HepG2 (cell line): Measurements from ENCODE around the gene SDC3. TPM values are rescaled to one million over a fixed set of nuclear protein-coding genes. Genes with fewer than 3 reads are reported as not detected.

Experiments
- ATAC-seq: fragments of 200-7000 bp; cut with Tn5 transposase; 3 replicates; pipeline ENCODE4 v1.9.1; 2020; ENCODE audit warnings: mild to moderate bottlenecking, moderate library complexity
- BruUV-seq: library from RNA; stranded (reverse); fragments of 400-500 nt; replicated peaks from 2 replicates; lab custom pipeline; 2021; lab: Mats Ljungman, UMichigan
- CTCF ChIA-PET: fragments of 300-600 bp; formaldehyde crosslinking; extraction: SDS; loops from one replicate; lab custom pipeline; 2021; ENCODE audit warnings: low total read pairs, inconsistent platforms, low intra/inter-chr PET ratio; lab: Yijun Ruan, JAX
- POLR2A ChIA-PET: fragments of 350-600 bp; sonication (Branson Sonifier 250); formaldehyde crosslinking; loops from one replicate; lab custom pipeline; 2020; ENCODE audit warnings: antibody characterized with exemption, inconsistent platforms; lab: Yijun Ruan, JAX
- DNase-seq: peaks from one replicate; pipeline ENCODE4 v3.0.0-alpha.2; 2015; ENCODE audit warnings: low spot score
- FAIRE-seq: peaks from 3 replicates; lab custom pipeline; 2011; peaks lifted over from hg19 to GRCh38; lab: Jason Lieb, UNC
- H2AFZ ChIP-seq: one replicate; pipeline ENCODE4 v1.6.1; 2011; ENCODE audit warnings: low read length, inconsistent platforms
- H3K27ac ChIP-seq: fragments of 300-600 bp; 3 replicates; pipeline ENCODE4 v1.8.0; 2011; ENCODE audit warnings: mixed run types, mild to moderate bottlenecking, mixed read lengths, low read length, inconsistent platforms; ENCODE audit not compliant: insufficient read depth; ENCODE audit errors: extremely low read length
- H3K27me3 ChIP-seq, 2 experiments: fragments of 200-600 bp in 1 of 2; 2 replicates in 1 of 2; 3 replicates in 1 of 2; pipeline versions ENCODE4 v1.6.0 to v1.8.0; 2011; ENCODE audit warnings: low read length in 2 of 2, mild to moderate bottlenecking in 2 of 2, moderate library complexity in 2 of 2, inconsistent platforms in 1 of 2; ENCODE audit not compliant: insufficient read depth in 2 of 2, control insufficient read depth in 1 of 2
- H3K36me3 ChIP-seq, 2 experiments: fragments of 200-600 bp in 1 of 2; replicated peaks in 1 of 2; 2 replicates in 1 of 2; 3 replicates in 1 of 2; pipeline versions ENCODE4 v1.5.1 to v1.8.0; 2011; ENCODE audit warnings: low read length in 2 of 2, inconsistent platforms in 1 of 2; ENCODE audit not compliant: insufficient read depth in 2 of 2, control insufficient read depth in 1 of 2
- H3K4me1 ChIP-seq: 2 replicates; pipeline ENCODE4 v1.5.1; 2012; ENCODE audit warnings: low read length, inconsistent platforms; ENCODE audit not compliant: insufficient read depth
- H3K4me2 ChIP-seq: 2 replicates; pipeline ENCODE4 v1.6.0; 2011; ENCODE audit warnings: low read depth, low read length, inconsistent platforms
- H3K4me3 ChIP-seq, 3 experiments: fragments of 200-600 bp in 1 of 3; sonication (generic), shearing (Covaris generic) in 1 of 3; replicated peaks in 1 of 3; 2 replicates each; pipeline ENCODE4 v1.5.1; 2011 to 2016; ENCODE audit warnings: low read length in 3 of 3, inconsistent platforms in 2 of 3, low read depth in 2 of 3, mild to moderate bottlenecking in 2 of 3, control low read depth in 1 of 3, mixed read lengths in 1 of 3; ENCODE audit not compliant: insufficient read depth in 1 of 3
- H3K79me2 ChIP-seq: one replicate; pipeline ENCODE4 v1.6.1; 2011; ENCODE audit warnings: low read length, inconsistent platforms; ENCODE audit not compliant: insufficient read depth
- H3K9ac ChIP-seq: 2 replicates; pipeline ENCODE4 v1.6.0; 2011; ENCODE audit warnings: mild to moderate bottlenecking, low read depth, low read length, inconsistent platforms; ENCODE audit not compliant: insufficient read depth
- H3K9me3 ChIP-seq: 2 replicates; pipeline ENCODE4 v1.5.1; 2012; ENCODE audit warnings: mild to moderate bottlenecking, low read length
- H4K20me1 ChIP-seq: 2 replicates; pipeline ENCODE4 v1.6.0; 2011; ENCODE audit warnings: inconsistent platforms, mild to moderate bottlenecking, low read length, moderate library complexity; ENCODE audit not compliant: insufficient read depth
- ATF7 ChIP-seq, 2 experiments: fragments of 450-650 bp in 1 of 2; sonication (generic) in 1 of 2; formaldehyde crosslinking in 1 of 2; IDR thresholded peaks; 2 replicates each; pipeline versions ENCODE4 v1.4.0 to v1.6.1; 2016 to 2020; ENCODE audit warnings: antibody characterized with exemption in 1 of 2, mild to moderate bottlenecking in 1 of 2, missing genetic modification reagents in 1 of 2
- CENPX ChIP-seq: sonication (generic); formaldehyde crosslinking; IDR thresholded peaks from 2 replicates; pipeline ENCODE4 v1.9.0; 2021; ENCODE audit warnings: mild to moderate bottlenecking, missing genetic modification reagents, moderate library complexity
- CREB1 ChIP-seq, 2 experiments: fragments of 450-650 bp in 1 of 2; IDR thresholded peaks; 2 replicates each; pipeline ENCODE4 v1.6.1; 2016 to 2017; ENCODE audit warnings: control low read depth in 1 of 2, mild to moderate bottlenecking in 1 of 2, missing compliant biosample characterization in 1 of 2, missing genetic modification characterization in 1 of 2
- MAFF ChIP-seq: IDR thresholded peaks from 2 replicates; pipeline ENCODE4 v1.6.1; 2011; ENCODE audit warnings: low read depth, low read length, improper control_type of control experiment
- MAFG ChIP-seq: sonication (generic); formaldehyde crosslinking; IDR thresholded peaks from 2 replicates; pipeline ENCODE4 v1.5.1; 2020; ENCODE audit warnings: mild to moderate bottlenecking, missing genetic modification reagents
- MAFK ChIP-seq, 2 experiments: IDR thresholded peaks in 1 of 2; conservative IDR thresholded peaks in 1 of 2; 2 replicates each; pipeline ENCODE4 v1.6.1; 2011; ENCODE audit warnings: improper control_type of control experiment in 2 of 2, low read length in 2 of 2
- RFX5 ChIP-seq: IDR thresholded peaks from 2 replicates; pipeline ENCODE4 v1.6.1; 2011; ENCODE audit warnings: low read depth, low read length, improper control_type of control experiment
- ZFP91 ChIP-seq: sonication (generic); formaldehyde crosslinking; IDR thresholded peaks from 2 replicates; pipeline ENCODE4 v1.9.0; 2022; ENCODE audit warnings: missing genetic modification reagents, mild to moderate bottlenecking, borderline replicate concordance
- ZFX ChIP-seq: sonication (generic); formaldehyde crosslinking; IDR thresholded peaks from 2 replicates; pipeline ENCODE4 v1.4.0; 2020; ENCODE audit warnings: mild to moderate bottlenecking, low read depth, missing genetic modification reagents, moderate library complexity
- ZNF224 ChIP-seq: sonication (generic); formaldehyde crosslinking; IDR thresholded peaks from 2 replicates; pipeline ENCODE4 v1.5.0; 2020; ENCODE audit warnings: mild to moderate bottlenecking, missing genetic modification reagents
- ZNF639 ChIP-seq: conservative IDR thresholded peaks from 2 replicates; pipeline ENCODE4 v1.6.1; 2018; ENCODE audit warnings: missing genetic modification reagents
- WGBS: methylation state at CpG from one replicate; pipeline ENCODE4 v1.1.6; 2017; ENCODE audit warnings: low lambda C conversion rate; 5-methylcytosine and 5-hydroxymethylcytosine counted together
- in situ Hi-C: cut with HindIII; loops from 2 replicates; pipeline ENCODE4 v1.10.0; 2017; ENCODE audit warnings: low pct_unique_long_range_greater_than_20kb; ENCODE audit not compliant: extremely low pct_ligation_motif_present
- intact Hi-C: fragments of 100-400 bp; cut with micrococcal nuclease; formaldehyde crosslinking; loops from one replicate; pipeline ENCODE4 v1.10.0; 2022; ENCODE audit not compliant: unreplicated experiment
- polyA plus RNA-seq, 8 experiments: library from polyadenylated mRNA; depleted of rRNA in 3 of 8; stranded (reverse) in 7 of 8; unstranded in 1 of 8; fragments of >200 nt; fragmentation: Illumina TruSeq in 4 of 8; extraction: Trizol in 4 of 8; gene quantifications; 2 replicates each; pipeline versions ENCODE4 v1.2.1 to v1.2.3, GENCODE V29; 2011 to 2016; ENCODE audit warnings: low read depth in 4 of 8, missing spikeins in 1 of 8, mixed read lengths in 1 of 8; ENCODE audit not compliant: insufficient read depth in 1 of 8
- total RNA-seq, 5 experiments: library from RNA; depleted of rRNA; stranded (reverse); fragments of >200 nt; fragmentation: Illumina TruSeq; extraction: Trizol; gene quantifications; 2 replicates each; pipeline ENCODE4 v1.2.3, GENCODE V29; 2016; ENCODE audit warnings: low read depth in 1 of 5
- TF ChIP-seq, protein P1 (sequence below): sonication (generic); formaldehyde crosslinking; IDR thresholded peaks from 2 replicates; pipeline ENCODE4 v1.4.0; 2020; ENCODE audit warnings: missing genetic modification reagents

Gene SDC3
- total and polyA plus RNA-seq, 2 of the 13 experiments (the other 11 are each of a cell fraction or from before 2014, with no cell fraction given): 0.49 to 0.84 TPM

- TF ChIP-seq ZFP91 (CRISPR knock-in tag) (no peak), ZFX (CRISPR knock-in tag) (no peak)
Measured at GRCh38 chr1:30920827-30921226, 12.3 kb upstream of the SDC3 start (continued).

GRCh38 chr1:30919025-30919881 is 10.7 kb upstream of the SDC3 start:
- no peak overlapping the region for H3K4me2 ChIP-seq
- no peaks in the 10 kb centered on the region for H3K79me2 ChIP-seq
- intact Hi-C loops (no loop called here), in situ Hi-C loops (no loop called here)
- H3K36me3 ChIP-seq: no peaks in the 10 kb centered on the region
- 43% methylated on average over 10 of the region's 10 CpGs for WGBS
- POLR2A ChIA-PET: no interaction called here
- no peak for ATAC-seq
- FAIRE-seq: no peak
- no peak for DNase-seq
- no peaks in the 10 kb centered on the region for H3K4me1 ChIP-seq
- TF ChIP-seq ATF7 (IDR thresholded peaks at IDR 0.05) (peak; percentile 94), ATF7 (CRISPR knock-in tag; IDR thresholded peaks at IDR 0.05) (no peak), RFX5 (peak; percentile 23; the same call in 1 of the 2 replicates), ZNF639 (no peak), ZNF224 (no peak), MAFK (conservative IDR thresholded peaks at IDR 0.05 in 1 of 2, IDR thresholded peaks at IDR 0.05 in 1 of 2; ENCODE audit: low read length in 2 of 2) (peak; percentile 100), CENPX (CRISPR knock-in tag) (no peak), MAFF (peak; percentile 100), MAFG (peak; percentile 84), CREB1 (IDR thresholded peaks at IDR 0.05) (peak; percentile 59; the same call in 1 of the 2 replicates), CREB1 (CRISPR knock-in tag; IDR thresholded peaks at IDR 0.05) (no peak)
- TF ChIP-seq, protein P1, sequence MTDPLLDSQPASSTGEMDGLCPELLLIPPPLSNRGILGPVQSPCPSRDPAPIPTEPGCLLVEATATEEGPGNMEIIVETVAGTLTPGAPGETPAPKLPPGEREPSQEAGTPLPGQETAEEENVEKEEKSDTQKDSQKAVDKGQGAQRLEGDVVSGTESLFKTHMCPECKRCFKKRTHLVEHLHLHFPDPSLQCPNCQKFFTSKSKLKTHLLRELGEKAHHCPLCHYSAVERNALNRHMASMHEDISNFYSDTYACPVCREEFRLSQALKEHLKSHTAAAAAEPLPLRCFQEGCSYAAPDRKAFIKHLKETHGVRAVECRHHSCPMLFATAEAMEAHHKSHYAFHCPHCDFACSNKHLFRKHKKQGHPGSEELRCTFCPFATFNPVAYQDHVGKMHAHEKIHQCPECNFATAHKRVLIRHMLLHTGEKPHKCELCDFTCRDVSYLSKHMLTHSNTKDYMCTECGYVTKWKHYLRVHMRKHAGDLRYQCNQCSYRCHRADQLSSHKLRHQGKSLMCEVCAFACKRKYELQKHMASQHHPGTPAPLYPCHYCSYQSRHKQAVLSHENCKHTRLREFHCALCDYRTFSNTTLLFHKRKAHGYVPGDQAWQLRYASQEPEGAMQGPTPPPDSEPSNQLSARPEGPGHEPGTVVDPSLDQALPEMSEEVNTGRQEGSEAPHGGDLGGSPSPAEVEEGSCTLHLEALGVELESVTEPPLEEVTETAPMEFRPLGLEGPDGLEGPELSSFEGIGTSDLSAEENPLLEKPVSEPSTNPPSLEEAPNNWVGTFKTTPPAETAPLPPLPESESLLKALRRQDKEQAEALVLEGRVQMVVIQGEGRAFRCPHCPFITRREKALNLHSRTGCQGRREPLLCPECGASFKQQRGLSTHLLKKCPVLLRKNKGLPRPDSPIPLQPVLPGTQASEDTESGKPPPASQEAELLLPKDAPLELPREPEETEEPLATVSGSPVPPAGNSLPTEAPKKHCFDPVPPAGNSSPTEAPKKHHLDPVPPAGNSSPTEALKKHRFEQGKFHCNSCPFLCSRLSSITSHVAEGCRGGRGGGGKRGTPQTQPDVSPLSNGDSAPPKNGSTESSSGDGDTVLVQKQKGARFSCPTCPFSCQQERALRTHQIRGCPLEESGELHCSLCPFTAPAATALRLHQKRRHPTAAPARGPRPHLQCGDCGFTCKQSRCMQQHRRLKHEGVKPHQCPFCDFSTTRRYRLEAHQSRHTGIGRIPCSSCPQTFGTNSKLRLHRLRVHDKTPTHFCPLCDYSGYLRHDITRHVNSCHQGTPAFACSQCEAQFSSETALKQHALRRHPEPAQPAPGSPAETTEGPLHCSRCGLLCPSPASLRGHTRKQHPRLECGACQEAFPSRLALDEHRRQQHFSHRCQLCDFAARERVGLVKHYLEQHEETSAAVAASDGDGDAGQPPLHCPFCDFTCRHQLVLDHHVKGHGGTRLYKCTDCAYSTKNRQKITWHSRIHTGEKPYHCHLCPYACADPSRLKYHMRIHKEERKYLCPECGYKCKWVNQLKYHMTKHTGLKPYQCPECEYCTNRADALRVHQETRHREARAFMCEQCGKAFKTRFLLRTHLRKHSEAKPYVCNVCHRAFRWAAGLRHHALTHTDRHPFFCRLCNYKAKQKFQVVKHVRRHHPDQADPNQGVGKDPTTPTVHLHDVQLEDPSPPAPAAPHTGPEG (CRISPR knock-in tag): no peak
- H3K9me3 ChIP-seq: no peaks in the 10 kb centered on the region
- peaks cover 0 to 1% of the 10 kb centered on the region in 2 experiments; a peak in 2 of 5 replicates for H3K27me3 ChIP-seq
- H3K27ac ChIP-seq: no peak overlapping the region
- CTCF ChIA-PET: no interaction called here
- no peak overlapping the region for H3K4me3 ChIP-seq
- H4K20me1 ChIP-seq: no peaks in the 10 kb centered on the region
- no peak overlapping the region for H3K9ac ChIP-seq
- BruUV-seq: no TSS peak
- H2AFZ ChIP-seq: no peak overlapping the region
